HepG2 (cell line): ENCODE results near the gene MEIOC. TPM values are rescaled to one million over a fixed set of nuclear protein-coding genes. Genes with fewer than 3 reads are reported as not detected.

Experiments used
- ARNTL ChIP-seq: sonication (generic); formaldehyde crosslinking; IDR thresholded peaks from 2 replicates; pipeline ENCODE4 v1.4.0; 2020; ENCODE audit warnings: mild to moderate bottlenecking, missing genetic modification reagents
- ELF1 ChIP-seq: sonication (generic); formaldehyde crosslinking; IDR thresholded peaks from 2 replicates; pipeline ENCODE4 v1.4.0; 2020; ENCODE audit warnings: missing genetic modification reagents
- ELF3 ChIP-seq: IDR thresholded peaks from 2 replicates; pipeline ENCODE4 v1.6.1; 2016; ENCODE audit warnings: missing genetic modification reagents, missing compliant biosample characterization
- FIP1L1 ChIP-seq: fragments of 200-400 bp; formaldehyde crosslinking; IDR thresholded peaks from 2 replicates; pipeline ENCODE4 v1.6.1; 2018; ENCODE audit warnings: low read depth, mild to moderate bottlenecking, low read length, moderate library complexity, borderline replicate concordance; ENCODE audit not compliant: insufficient read depth
- FOXK2 ChIP-seq: fragments of 450-650 bp; IDR thresholded peaks from 2 replicates; pipeline ENCODE4 v1.6.1; 2016
- MAF1 ChIP-seq: sonication (generic); formaldehyde crosslinking; IDR thresholded peaks from 2 replicates; pipeline ENCODE4 v1.5.0; 2020; ENCODE audit warnings: missing genetic modification reagents, borderline replicate concordance
- MZF1 ChIP-seq: sonication (generic); formaldehyde crosslinking; IDR thresholded peaks from 2 replicates; pipeline ENCODE4 v1.8.1; 2023; ENCODE audit warnings: mild to moderate bottlenecking, missing genetic modification reagents, borderline replicate concordance
- RAD51 ChIP-seq: fragments of 450-650 bp; IDR thresholded peaks from 2 replicates; pipeline ENCODE4 v1.6.1; 2016; ENCODE audit warnings: borderline replicate concordance
- REL ChIP-seq: sonication (generic); formaldehyde crosslinking; conservative IDR thresholded peaks from 2 replicates; pipeline ENCODE4 v1.8.0; 2022; ENCODE audit warnings: mild to moderate bottlenecking, missing genetic modification reagents, moderate library complexity
- TARDBP ChIP-seq: sonication (generic); formaldehyde crosslinking; IDR thresholded peaks from 2 replicates; pipeline ENCODE4 v1.8.0; 2022; ENCODE audit warnings: mild to moderate bottlenecking, missing genetic modification reagents
- ZFP82 ChIP-seq: sonication (generic); formaldehyde crosslinking; IDR thresholded peaks from 2 replicates; pipeline ENCODE4 v1.5.1; 2020; ENCODE audit warnings: mild to moderate bottlenecking, missing genetic modification reagents, borderline replicate concordance
- ZNF451 ChIP-seq: sonication (generic); formaldehyde crosslinking; IDR thresholded peaks from 2 replicates; pipeline ENCODE4 v1.5.0; 2020; ENCODE audit warnings: mild to moderate bottlenecking, missing genetic modification reagents
- ZNF468 ChIP-seq: sonication (generic); formaldehyde crosslinking; IDR thresholded peaks from 2 replicates; pipeline ENCODE4 v1.8.0; 2022; ENCODE audit warnings: mild to moderate bottlenecking, moderate library complexity, missing genetic modification reagents
- ZNF564 ChIP-seq: sonication (generic); formaldehyde crosslinking; IDR thresholded peaks from 2 replicates; pipeline ENCODE4 v1.8.1; 2023; ENCODE audit warnings: mild to moderate bottlenecking, missing genetic modification reagents
- ZNF749 ChIP-seq: sonication (generic); formaldehyde crosslinking; IDR thresholded peaks from 2 replicates; pipeline ENCODE4 v1.8.0; 2022; ENCODE audit warnings: mild to moderate bottlenecking, missing genetic modification reagents, moderate library complexity, borderline replicate concordance
- polyA plus RNA-seq, 8 experiments: library from polyadenylated mRNA; depleted of rRNA in 3 of 8; stranded (reverse) in 7 of 8; unstranded in 1 of 8; fragments of >200 nt; fragmentation: Illumina TruSeq in 4 of 8; extraction: Trizol in 4 of 8; gene quantifications; 2 replicates each; pipeline versions ENCODE4 v1.2.1 to v1.2.3, GENCODE V29; 2011 to 2016; ENCODE audit warnings: low read depth in 4 of 8, missing spikeins in 1 of 8, mixed read lengths in 1 of 8; ENCODE audit not compliant: insufficient read depth in 1 of 8
- total RNA-seq, 5 experiments: library from RNA; depleted of rRNA; stranded (reverse); fragments of >200 nt; fragmentation: Illumina TruSeq; extraction: Trizol; gene quantifications; 2 replicates each; pipeline ENCODE4 v1.2.3, GENCODE V29; 2016; ENCODE audit warnings: low read depth in 1 of 5
- TF ChIP-seq, protein P1 (sequence below): sonication (generic); formaldehyde crosslinking; IDR thresholded peaks from 2 replicates; pipeline ENCODE4 v1.4.0; 2020; ENCODE audit warnings: missing genetic modification reagents
- TF ChIP-seq, protein P2 (sequence below): sonication (generic); formaldehyde crosslinking; conservative IDR thresholded peaks from 2 replicates; pipeline ENCODE4 v1.4.0; 2020; ENCODE audit warnings: missing genetic modification reagents
- TF ChIP-seq, protein P3 (sequence below): sonication (generic); formaldehyde crosslinking; IDR thresholded peaks from 2 replicates; pipeline ENCODE4 v1.4.0; 2020; ENCODE audit warnings: missing genetic modification reagents, mild to moderate bottlenecking, borderline replicate concordance
- TF ChIP-seq, protein P4 (sequence below): sonication (generic); formaldehyde crosslinking; IDR thresholded peaks from 2 replicates; pipeline ENCODE4 v1.8.0; 2022; ENCODE audit warnings: mild to moderate bottlenecking, missing genetic modification reagents, moderate library complexity
- TF ChIP-seq, protein P5 (sequence below): IDR thresholded peaks from 2 replicates; pipeline ENCODE4 v1.6.1; 2016

MEIOC gene
- total and polyA plus RNA-seq, 2 of the 13 experiments (the other 11 are each of a cell fraction or from before 2014, with no cell fraction given) = 0.04 to 0.15 TPM

DNA sequence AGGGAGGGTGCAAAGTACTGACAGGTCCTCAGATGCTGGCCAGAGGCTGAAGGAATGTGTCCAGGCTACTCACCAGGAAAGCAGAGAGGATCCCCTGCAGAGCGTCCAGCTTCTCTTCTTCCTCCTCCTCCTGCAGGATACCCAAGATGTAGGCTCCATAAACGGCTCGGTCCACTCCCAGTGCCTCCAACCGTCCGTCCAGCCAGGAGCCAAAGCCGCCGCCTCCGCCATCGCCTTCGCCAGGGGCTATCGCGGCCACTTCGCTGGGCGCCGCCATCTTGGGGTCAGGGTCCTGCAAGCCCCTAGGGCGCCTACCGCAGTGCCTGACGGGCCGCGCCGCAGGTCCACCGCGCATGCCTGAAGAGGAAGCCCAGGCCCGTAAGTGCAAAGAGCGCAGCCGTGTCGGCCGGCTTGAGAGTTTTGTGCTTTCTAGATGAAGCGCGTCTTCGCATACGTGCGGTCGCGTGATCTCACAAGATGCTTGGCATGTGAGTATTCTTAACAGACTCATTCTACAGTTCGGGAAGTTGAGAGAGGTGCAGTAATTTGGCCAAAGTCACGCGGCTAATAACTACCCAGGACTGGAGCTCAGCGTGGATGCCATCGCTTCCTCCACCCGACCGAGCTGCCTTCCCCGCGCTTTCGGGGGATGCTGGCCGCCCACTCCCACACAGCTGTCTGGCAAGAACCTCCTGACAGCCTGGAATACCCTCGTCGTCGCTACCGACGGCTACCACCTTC, 33.4 kb downstream of the MEIOC start, which contains the start of gene CCDC43 (continued):
- no peak for TF ChIP-seq FIP1L1
- no peak for TF ChIP-seq REL (CRISPR knock-in tag)
- no peak for TF ChIP-seq FOXK2
- no peak for TF ChIP-seq ZNF468 (CRISPR knock-in tag)
- TF ChIP-seq, protein P1, sequence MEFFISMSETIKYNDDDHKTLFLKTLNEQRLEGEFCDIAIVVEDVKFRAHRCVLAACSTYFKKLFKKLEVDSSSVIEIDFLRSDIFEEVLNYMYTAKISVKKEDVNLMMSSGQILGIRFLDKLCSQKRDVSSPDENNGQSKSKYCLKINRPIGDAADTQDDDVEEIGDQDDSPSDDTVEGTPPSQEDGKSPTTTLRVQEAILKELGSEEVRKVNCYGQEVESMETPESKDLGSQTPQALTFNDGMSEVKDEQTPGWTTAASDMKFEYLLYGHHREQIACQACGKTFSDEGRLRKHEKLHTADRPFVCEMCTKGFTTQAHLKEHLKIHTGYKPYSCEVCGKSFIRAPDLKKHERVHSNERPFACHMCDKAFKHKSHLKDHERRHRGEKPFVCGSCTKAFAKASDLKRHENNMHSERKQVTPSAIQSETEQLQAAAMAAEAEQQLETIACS = peak; percentile 54; the same call in 1 of the 2 replicates
- TF ChIP-seq ZNF564 = peak; percentile 90; the same call in 1 of the 2 replicates
- TF ChIP-seq, protein P2, sequence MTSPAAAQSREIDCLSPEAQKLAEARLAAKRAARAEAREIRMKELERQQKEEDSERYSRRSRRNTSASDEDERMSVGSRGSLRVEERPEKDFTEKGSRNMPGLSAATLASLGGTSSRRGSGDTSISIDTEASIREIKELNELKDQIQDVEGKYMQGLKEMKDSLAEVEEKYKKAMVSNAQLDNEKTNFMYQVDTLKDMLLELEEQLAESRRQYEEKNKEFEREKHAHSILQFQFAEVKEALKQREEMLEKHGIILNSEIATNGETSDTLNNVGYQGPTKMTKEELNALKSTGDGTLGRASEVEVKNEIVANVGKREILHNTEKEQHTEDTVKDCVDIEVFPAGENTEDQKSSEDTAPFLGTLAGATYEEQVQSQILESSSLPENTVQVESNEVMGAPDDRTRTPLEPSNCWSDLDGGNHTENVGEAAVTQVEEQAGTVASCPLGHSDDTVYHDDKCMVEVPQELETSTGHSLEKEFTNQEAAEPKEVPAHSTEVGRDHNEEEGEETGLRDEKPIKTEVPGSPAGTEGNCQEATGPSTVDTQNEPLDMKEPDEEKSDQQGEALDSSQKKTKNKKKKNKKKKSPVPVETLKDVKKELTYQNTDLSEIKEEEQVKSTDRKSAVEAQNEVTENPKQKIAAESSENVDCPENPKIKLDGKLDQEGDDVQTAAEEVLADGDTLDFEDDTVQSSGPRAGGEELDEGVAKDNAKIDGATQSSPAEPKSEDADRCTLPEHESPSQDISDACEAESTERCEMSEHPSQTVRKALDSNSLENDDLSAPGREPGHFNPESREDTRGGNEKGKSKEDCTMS (CRISPR knock-in tag) = no peak
- TF ChIP-seq, protein P3, sequence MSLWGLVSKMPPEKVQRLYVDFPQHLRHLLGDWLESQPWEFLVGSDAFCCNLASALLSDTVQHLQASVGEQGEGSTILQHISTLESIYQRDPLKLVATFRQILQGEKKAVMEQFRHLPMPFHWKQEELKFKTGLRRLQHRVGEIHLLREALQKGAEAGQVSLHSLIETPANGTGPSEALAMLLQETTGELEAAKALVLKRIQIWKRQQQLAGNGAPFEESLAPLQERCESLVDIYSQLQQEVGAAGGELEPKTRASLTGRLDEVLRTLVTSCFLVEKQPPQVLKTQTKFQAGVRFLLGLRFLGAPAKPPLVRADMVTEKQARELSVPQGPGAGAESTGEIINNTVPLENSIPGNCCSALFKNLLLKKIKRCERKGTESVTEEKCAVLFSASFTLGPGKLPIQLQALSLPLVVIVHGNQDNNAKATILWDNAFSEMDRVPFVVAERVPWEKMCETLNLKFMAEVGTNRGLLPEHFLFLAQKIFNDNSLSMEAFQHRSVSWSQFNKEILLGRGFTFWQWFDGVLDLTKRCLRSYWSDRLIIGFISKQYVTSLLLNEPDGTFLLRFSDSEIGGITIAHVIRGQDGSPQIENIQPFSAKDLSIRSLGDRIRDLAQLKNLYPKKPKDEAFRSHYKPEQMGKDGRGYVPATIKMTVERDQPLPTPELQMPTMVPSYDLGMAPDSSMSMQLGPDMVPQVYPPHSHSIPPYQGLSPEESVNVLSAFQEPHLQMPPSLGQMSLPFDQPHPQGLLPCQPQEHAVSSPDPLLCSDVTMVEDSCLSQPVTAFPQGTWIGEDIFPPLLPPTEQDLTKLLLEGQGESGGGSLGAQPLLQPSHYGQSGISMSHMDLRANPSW (CRISPR knock-in tag) = no peak
- no peak for TF ChIP-seq MZF1
- peak; percentile 70 for TF ChIP-seq ELF3 (CRISPR knock-in tag)
- no peak; the same call in 1 of the 2 replicates for TF ChIP-seq MAF1 (CRISPR knock-in tag)
- TF ChIP-seq ZFP82 = peak; percentile 95; the same call in 1 of the 2 replicates
- peak; percentile 50; the same call in 1 of the 2 replicates for TF ChIP-seq ARNTL (CRISPR knock-in tag)
- peak; percentile 80 for TF ChIP-seq ELF1 (CRISPR knock-in tag)
- no peak; the same call in 1 of the 2 replicates for TF ChIP-seq ZNF749 (CRISPR knock-in tag)
- peak; percentile 60; the same call in 1 of the 2 replicates for TF ChIP-seq ZNF451 (CRISPR knock-in tag)
- TF ChIP-seq, protein P4, sequence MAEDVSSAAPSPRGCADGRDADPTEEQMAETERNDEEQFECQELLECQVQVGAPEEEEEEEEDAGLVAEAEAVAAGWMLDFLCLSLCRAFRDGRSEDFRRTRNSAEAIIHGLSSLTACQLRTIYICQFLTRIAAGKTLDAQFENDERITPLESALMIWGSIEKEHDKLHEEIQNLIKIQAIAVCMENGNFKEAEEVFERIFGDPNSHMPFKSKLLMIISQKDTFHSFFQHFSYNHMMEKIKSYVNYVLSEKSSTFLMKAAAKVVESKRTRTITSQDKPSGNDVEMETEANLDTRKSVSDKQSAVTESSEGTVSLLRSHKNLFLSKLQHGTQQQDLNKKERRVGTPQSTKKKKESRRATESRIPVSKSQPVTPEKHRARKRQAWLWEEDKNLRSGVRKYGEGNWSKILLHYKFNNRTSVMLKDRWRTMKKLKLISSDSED (CRISPR knock-in tag) = no peak
- peak; percentile 88 for TF ChIP-seq TARDBP
- TF ChIP-seq RAD51 = no peak
- TF ChIP-seq, protein P5, sequence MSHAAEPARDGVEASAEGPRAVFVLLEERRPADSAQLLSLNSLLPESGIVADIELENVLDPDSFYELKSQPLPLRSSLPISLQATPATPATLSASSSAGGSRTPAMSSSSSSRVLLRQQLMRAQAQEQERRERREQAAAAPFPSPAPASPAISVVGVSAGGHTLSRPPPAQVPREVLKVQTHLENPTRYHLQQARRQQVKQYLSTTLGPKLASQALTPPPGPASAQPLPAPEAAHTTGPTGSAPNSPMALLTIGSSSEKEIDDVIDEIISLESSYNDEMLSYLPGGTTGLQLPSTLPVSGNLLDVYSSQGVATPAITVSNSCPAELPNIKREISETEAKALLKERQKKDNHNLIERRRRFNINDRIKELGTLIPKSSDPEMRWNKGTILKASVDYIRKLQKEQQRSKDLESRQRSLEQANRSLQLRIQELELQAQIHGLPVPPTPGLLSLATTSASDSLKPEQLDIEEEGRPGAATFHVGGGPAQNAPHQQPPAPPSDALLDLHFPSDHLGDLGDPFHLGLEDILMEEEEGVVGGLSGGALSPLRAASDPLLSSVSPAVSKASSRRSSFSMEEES = no peak; the same call in 1 of the 2 replicates
